Measurements from ENCODE around the gene LRRC41. TPM values are rescaled to one million over a fixed set of nuclear protein-coding genes. Genes with fewer than 3 reads are reported as not detected.

The LRRC41 gene
- total RNA-seq, 6 donors from 2014 or later = 49.7 to 97.4 (median 52.8) TPM

GRCh38 chr1:46300673-46301405, 2.6 kb downstream of the LRRC41 start:
- 33 to 42% methylated on average over 6 of the region's 6 CpGs for WGBS, 2 donors
- no peak for DNase-seq
- H3K27me3 ChIP-seq = no peaks in the 10 kb centered on the region
- H3K27ac ChIP-seq = peak overlapping the region; percentile 95 to 99 (median 98)
- H3K9me3 ChIP-seq = no peaks in the 10 kb centered on the region
- H3K4me3 ChIP-seq = peak overlapping the region; percentile 60 to 89 (median 74)
- TF ChIP-seq CTCF (IDR thresholded peaks at IDR 0.05) (no peak), POLR2A (IDR thresholded peaks at IDR 0.05) (no peak), POLR2AphosphoS5 (IDR thresholded peaks at IDR 0.05) (no peak), EP300 (IDR thresholded peaks at IDR 0.05) (no peak)
- H3K36me3 ChIP-seq = peaks cover 7 to 22% (median 14%) of the 10 kb centered on the region in 4 donors
- no peak for ATAC-seq (ENCODE audit: low FRiP score in 2 of 2)
- H3K4me1 ChIP-seq = peaks cover 32 to 39% (median 35%) of the 10 kb centered on the region in 4 donors

- Histone ChIP-seq H3K27me3 (no peaks in the 10 kb centered on the region), H3K4me3 (no peak overlapping the region), H3K27ac (peak overlapping the region in 1 of 4 donors; percentile 5), H3K9me3 (no peaks in the 10 kb centered on the region), H3K4me1 (peaks cover 20 to 26% (median 23%) of the 10 kb centered on the region in 4 donors), H3K36me3 (peaks cover 11 to 44% (median 30%) of the 10 kb centered on the region in 4 donors)
- TF ChIP-seq EP300 (IDR thresholded peaks at IDR 0.05) (no peak), POLR2A (IDR thresholded peaks at IDR 0.05) (no peak), CTCF (IDR thresholded peaks at IDR 0.05) (no peak), POLR2AphosphoS5 (IDR thresholded peaks at IDR 0.05) (no peak)
- ATAC-seq (ENCODE audit: low FRiP score in 2 of 2) (no peak), DNase-seq (no peak)
Observed at GRCh38 chr1:46298387-46298786, 5.0 kb downstream of the LRRC41 start.

- Histone ChIP-seq H3K4me1 (peaks cover 5 to 13% (median 10%) of the 10 kb centered on the region in 4 donors), H3K4me3 (no peak overlapping the region), H3K9me3 (no peaks in the 10 kb centered on the region), H3K27me3 (no peaks in the 10 kb centered on the region), H3K36me3 (peaks cover 11 to 55% (median 30%) of the 10 kb centered on the region in 4 donors), H3K27ac (no peak overlapping the region)
- ATAC-seq (ENCODE audit: low FRiP score in 2 of 2) = no peak
- TF ChIP-seq POLR2A (IDR thresholded peaks at IDR 0.05) (no peak), EP300 (IDR thresholded peaks at IDR 0.05) (no peak), POLR2AphosphoS5 (IDR thresholded peaks at IDR 0.05) (no peak), CTCF (IDR thresholded peaks at IDR 0.05) (no peak)
- no peak for DNase-seq
- WGBS, 2 donors = 95 to 100% methylated on average over 2 of the region's 2 CpGs
Observed at GRCh38 chr1:46295306-46295705, 8.1 kb downstream of the LRRC41 start.

GRCh38 chr1:46289976-46290375, 13.4 kb downstream of the LRRC41 start:
- DNase-seq = no peak
- no peak for TF ChIP-seq EP300 (IDR thresholded peaks at IDR 0.05)
- no peak for TF ChIP-seq POLR2A (IDR thresholded peaks at IDR 0.05)
- 87 to 90% methylated on average over 4 of the region's 4 CpGs for WGBS, 2 donors
- ATAC-seq (ENCODE audit: low FRiP score in 2 of 2) = no peak
- H3K27me3 ChIP-seq = no peaks in the 10 kb centered on the region
- H3K36me3 ChIP-seq = peaks cover 15 to 55% (median 27%) of the 10 kb centered on the region in 4 donors
- peaks cover 0 to 7% (median 2%) of the 10 kb centered on the region in 4 donors for H3K4me1 ChIP-seq
- H3K9me3 ChIP-seq = no peaks in the 10 kb centered on the region
- H3K4me3 ChIP-seq = no peak overlapping the region
- no peak overlapping the region for H3K27ac ChIP-seq

- Histone ChIP-seq H3K27ac (peak overlapping the region; percentile 8 to 52 (median 33)), H3K27me3 (no peaks in the 10 kb centered on the region), H3K4me1 (peaks cover 0 to 7% (median 2%) of the 10 kb centered on the region in 4 donors), H3K4me3 (no peak overlapping the region), H3K9me3 (no peaks in the 10 kb centered on the region), H3K36me3 (peaks cover 13 to 55% (median 29%) of the 10 kb centered on the region in 4 donors)
- ATAC-seq (ENCODE audit: low FRiP score in 2 of 2) = no peak
- TF ChIP-seq CTCF (IDR thresholded peaks at IDR 0.05) (no peak), POLR2A (IDR thresholded peaks at IDR 0.05) (no peak)
- WGBS, 2 donors = 97 to 98% methylated on average over 5 of the region's 5 CpGs
- no peak for DNase-seq
Observed at GRCh38 chr1:46289134-46289494, 14.3 kb downstream of the LRRC41 start.
